GM21390 (cell line): ENCODE data around the gene TMEM179.

ENCODE experiments used
- ATAC-seq: cut with Tn5 transposase; IDR thresholded peaks from one replicate; pipeline ENCODE4 v1.9.1; 2021; ENCODE audit not compliant: unreplicated experiment

The TMEM179 gene

GRCh38 chr14:104558231-104559027 is 46.1 kb downstream of the TMEM179 start:
- ATAC-seq: no peak

DNA sequence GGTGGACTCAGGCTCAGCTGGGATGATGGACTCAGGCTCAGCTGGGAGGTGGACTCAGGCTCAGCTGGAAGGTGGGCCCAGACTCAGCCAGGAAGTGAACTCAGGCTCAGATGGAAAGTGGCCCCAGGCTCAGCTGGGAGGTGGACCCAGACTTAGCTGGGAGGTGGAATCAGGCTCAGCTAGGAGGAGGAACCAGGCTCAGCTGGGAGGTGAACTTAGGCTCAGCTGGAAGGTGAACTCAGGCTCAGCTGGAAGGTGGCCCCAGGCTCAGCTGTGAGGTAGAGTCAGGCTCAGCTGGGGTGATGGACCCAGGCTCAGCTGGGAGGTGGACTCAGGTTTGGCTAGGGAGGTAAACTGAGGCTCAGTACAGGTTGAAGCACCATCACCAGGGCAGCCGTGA is 46.8 kb downstream of the TMEM179 start:
- ATAC-seq: no peak

DNA sequence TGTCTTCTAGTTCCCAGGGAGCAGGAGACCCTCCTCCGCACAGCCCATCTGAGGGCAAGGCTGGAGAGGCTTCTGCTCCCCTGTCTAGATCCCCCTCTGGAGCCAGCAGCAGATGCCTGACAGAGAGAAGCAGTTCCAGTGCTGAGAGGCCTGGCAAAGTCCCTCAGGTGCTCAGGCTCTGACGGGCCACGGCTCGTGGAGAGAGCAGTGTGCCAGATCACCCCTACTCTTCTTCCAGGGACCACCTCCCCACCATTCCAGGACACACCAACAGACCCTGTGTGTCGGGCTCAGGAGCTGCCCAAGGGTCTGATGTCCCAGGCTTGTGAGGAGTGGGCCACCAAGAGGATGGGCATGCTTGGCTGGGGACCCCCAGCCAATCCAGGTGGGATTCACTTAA is 47.5 kb downstream of the TMEM179 start:
- ATAC-seq: no peak

DNA sequence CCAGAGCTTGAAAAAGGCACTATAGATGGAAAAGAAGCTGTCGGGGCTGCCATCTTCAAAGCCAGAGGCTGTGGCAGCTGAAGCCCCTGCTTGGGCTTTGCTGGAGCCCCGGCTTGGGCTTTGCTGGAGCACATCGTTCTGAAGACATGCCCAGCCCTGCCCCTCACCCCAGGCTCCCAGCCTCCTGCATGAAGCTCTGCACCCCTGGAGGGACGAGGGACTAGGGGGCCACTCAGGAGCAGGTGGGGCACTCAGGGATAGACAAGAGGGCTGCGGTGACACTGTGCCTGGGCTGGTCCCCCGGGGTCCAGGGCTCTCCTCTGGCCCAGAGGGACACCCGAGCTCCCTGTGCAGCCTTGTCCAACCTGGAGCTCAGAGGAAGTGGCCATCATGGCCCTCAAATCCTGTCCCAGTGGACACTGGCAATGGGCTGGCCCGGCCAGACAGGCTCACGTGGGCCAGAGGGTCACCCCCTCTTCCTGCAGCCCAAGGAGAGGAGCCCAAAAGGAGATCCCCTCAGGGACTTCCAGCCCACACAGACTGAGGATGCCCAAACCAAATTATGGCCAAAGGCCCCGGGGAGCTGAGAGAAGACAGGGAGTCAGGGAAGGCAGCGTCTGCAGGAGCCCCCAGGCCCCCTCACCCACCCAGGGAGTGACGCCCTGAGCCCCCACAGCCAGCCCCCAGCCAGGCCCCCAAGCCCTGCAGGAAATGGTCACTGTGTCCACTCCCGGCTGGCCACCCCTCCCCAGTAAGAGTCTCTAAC is 48.1 kb downstream of the TMEM179 start:
- ATAC-seq: no peak

DNA sequence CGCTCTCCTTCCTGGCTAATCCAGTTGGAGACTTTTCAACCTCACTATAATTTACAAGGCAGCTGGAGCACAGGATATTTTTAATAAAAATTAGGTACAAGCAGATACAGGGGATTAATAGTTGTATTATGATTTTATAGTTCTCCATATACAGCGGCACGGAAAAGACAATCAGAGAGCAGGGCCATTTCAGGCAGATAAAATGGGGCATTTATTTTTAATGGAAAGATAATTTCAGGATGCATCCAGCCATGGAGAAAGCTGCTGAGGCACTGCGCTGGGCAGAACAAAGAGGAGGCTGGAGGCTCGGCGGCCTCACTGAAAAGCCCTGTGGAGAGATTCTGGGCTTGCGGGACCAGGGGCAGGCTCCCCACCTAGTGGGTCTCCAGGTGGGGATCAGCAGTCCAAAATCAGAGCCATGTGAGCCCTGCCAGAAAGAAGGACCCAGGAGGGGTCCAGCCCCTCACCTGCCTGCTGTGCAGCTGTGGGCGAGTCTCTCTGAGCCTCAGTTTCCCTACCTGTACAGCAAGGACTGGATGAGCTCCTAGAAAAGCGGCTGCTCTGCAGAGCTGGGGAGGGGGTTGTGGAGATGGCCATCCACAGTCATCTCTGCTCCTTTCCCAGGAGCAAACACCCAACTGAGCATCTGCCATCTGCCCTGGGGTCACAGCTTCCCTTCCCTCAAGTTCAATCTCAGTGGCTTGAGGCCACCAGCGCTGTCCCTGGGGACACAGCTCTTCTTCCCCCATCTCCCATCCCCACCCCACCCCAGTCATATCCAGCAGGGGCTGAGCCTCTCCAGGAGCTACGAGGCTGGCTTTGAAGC is 48.9 kb downstream of the TMEM179 start:
- ATAC-seq: no peak

DNA sequence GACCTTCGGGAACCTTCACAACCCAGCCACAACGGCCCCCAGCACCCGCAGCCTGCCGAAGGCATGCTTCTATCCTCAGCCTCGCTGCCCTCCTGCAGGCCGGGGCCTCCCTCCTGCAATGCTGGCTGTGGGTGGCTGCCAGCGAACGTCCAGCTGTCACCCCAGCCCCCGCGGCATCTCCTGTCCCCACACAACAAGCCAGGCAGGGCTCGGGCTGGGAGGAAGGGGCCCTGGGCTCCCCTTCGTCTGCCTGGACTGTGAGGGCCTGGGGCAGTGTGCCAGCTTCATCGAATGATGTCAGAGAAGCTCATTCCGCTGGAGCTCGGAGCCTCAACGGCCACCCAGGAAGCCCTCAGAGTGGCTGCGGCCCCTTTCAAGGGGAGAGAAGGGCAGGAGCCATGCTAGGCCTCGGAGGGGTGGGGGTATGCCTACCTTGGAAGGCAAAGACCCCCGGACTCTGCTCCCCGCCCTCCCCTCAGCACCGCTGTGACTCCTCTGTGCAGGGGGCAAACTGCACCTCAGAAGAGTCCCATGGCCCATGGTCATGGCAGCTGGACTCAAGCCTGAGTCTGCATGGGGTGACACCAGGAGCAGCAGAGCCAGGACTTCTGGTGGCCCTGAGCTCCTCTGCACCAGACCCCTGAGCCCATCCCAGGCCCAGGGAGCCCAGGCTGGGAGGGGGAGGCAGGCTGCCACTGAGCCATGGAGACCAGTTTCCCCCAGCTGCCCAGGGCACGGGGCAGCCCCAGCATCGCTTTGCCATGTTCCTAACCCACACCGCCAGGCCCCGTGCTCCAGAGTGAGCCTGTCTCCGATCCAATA is 49.8 kb downstream of the TMEM179 start:
- no peak for ATAC-seq

DNA sequence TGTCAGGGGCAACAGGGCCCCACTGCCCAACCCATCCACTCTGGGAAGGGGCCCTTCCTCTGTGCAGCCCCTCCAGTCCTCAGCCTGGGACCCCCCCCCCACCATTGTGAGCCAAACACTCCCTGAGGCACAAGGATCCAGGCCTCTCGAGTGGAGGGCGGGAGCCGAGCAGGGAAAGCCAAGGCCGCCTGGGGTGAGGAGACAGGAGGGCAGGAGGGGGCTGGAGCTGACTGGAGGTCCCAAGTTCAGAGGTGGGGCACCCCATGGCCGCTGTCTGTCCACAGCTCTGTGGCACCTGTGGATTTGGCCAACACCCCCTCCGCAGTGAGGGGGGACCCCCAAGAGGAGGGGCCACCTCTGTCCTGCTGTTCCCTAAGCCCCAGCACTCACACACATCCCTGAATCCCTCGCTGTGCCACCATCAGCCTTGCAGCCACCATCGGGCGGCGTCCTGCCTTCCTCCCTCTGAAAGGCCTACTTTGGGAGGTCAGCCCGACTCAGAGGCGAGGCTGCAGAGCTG is 50.4 kb downstream of the TMEM179 start:
- ATAC-seq: no peak

DNA sequence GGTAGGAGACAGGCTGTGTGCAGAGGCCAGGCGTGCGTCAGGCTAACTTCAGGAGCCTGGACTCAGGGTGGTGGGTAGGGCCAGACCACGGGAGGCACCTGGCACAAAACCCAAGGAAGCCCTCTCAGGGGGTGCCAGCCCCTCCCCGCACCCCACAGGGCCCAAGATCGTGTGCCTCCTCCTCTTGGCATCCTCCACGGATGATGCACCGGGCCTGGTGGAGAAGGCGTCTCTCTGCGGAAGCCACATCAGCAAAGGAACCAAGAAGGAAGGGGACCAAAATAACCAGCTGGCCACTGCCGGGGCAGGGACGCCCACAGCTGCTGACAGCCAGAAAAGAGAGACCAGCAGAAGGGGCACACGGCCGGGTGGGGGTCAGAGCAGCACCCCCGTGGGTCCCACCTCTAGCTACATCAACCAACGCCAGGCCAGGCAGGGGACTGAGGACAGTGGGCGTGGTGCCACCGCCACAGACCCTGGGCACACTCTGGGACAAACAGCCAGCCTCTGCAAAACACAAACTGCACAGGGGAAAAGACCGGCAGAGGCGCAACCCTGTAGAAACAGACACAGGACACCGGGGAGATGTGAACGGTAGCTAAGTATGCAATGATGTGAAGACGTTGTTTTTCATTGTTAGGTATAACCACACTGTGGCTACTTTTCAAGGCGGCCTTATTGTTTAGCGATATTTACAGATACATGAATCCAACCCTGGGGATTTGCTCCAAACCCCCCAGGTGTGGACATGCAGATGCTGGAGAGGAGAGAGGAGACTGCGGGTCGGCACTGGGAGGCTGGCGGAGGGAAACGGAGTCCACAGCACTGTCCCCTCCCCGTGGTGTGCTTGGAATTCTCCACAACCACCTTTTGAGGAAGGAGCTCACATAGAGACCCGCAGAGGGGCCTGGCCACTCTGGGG is 51.1 kb downstream of the TMEM179 start:
- ATAC-seq: no peak

GRCh38 chr14:104552738-104553125 is 51.8 kb downstream of the TMEM179 start:
- ATAC-seq: no peak

DNA sequence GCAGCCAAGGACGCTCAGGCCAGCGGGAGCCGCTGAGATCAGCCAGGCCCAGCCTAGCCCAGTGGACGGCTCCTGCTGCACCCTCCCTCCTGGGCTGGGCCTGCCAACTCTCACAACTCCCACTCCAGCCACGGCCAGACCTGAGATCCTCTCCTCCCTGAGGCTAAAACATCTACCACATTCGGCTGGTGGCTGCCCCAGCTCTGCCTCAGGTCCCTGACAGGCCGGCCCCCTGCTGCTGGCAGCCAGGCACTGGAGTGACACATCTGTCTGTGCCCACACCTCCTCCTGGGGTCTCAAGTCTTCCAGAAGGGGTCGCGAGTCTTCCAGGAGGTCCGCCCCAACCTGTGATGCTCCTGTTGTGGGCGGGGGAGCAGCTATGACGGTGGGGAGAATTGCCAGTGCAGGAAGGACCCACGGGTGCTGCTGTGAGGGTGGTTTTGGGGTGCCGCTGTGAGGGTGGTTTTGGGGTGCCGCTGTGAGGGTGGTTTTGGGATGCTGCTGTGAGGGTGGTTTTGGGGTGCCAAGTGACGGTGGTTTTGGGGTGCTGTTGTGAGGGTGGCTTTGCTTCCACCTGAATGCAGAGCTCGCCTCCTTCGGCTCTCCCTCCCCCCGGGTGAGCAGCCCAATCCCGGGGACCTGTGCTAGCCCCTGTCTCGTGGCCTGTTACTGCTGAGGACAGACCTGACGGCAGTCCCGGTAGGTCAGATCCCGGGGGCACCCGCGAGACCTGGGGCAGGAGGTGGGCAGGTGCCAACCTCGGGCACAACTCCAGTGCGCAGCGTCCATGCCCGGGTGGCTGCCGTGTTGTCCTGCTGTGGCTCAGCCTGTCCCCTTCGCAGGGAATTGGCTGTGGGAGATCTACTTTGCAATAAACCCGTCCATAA is 52.5 kb downstream of the TMEM179 start:
- no peak for ATAC-seq

- no peak for ATAC-seq
Observed at GRCh38 chr14:104550861-104551728, 53.5 kb downstream of the TMEM179 start.

DNA sequence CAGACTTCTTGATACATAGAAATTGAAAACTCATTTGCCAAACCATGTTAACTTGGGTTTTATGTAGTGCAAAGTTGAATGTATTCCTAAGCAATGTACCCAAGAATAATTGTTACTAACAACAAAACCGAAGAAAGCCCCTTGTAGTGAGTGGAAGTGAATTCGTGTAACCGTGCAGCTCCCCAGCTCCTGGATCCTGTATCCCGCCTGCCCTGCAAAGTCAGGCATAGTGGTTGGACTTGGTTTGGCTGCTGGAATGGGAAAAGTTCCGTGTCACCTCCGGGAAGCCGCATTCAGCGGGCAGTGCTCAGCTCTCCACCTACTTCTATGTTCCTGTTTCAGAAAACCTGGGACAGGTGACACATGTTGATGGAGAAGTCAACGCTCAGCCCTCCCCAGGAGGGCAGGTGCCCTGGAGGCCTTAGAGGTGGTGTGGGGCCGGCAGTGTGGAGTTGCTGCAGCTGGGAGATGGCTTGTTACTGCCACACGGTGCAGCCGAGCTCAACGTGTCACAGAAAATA is 54.2 kb downstream of the TMEM179 start:
- no peak for ATAC-seq

DNA sequence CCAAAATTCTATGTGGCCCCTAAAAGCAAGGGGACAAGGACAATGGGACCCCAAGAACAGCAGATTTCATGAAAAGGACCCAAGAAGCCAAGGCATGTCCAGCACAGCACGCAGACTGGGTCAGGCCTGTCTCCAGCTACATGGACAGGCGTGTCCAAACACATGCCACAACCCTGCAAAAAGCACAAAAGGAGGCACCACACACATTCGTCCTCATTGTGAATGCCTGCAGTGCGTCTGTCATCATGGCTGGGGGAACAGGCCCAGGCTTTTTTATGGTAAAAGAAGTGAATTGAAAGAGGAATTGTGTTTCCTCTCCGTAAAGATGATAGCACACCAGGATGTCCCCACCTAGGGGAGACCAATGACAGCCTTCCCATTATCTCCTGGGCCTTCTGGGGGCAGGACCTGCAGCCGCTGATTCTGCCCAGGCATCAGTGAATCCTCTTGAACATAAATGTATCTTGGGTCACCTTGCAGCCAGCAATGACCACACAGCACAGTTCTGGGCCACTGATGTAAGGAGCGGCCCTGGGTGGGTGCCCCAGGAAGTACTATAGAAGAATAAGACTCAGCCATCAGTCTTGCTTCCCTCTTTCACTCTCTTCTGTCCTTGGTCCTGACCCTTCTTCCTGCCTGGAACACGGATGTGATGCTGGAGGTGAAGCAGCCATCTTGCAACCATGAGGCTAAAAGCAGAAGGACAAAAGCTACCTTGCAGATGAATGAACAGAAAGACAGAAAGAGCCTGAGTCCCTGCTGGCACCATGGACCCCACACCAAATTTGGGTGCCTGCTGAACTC is 54.8 kb downstream of the TMEM179 start:
- ATAC-seq: no peak

DNA sequence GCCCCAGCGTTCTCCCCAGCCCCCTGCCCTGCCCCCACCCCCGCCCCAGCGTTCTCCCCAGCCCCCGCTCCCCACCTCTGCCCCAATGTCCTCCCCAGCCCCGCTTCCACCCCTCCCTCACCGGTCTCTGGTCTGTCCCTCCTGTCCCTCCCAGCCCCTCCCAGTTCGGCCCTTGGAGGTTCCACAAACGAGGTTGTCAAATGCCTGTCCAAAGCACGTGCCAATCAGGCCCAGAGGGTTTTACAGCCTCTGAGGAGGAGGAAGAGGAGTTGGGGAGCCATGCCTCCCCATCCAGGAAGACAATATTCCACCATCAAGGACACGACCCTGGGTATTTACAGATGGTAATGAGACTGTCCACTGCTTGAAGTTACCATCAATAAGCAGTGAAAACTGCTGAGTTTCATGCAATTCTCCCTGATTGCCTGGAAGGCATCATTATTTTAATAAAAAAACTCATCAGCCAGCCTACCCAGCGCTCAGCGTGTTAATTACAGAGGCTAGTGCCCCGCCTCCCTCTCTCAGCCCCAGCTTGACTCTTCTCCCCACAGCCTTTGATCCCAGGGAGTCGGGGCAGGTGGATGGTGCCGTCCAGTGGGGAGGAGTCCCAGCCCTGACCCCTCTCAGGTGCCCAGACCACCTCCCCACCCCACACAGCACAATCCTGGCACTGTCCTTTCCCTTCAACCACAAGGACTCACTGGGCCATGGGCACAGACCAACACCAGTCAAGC is 55.6 kb downstream of the TMEM179 start:
- ATAC-seq: no peak

GRCh38 chr14:104547998-104548700 is 56.4 kb downstream of the TMEM179 start:
- ATAC-seq: no peak
